Kidney (tissue), 14 donors: ENCODE measurements around the gene SLC6A3. TPM values are rescaled to one million over a fixed set of nuclear protein-coding genes. Genes with fewer than 3 reads are reported as not detected.

Source experiments
- DNase-seq, 5 donors: peaks; one replicate each; pipeline ENCODE4 v3.0.0-alpha.2; 2013 to 2020
- FAIRE-seq: peaks from 2 replicates; lab custom pipeline; 2012; peaks lifted over from hg19 to GRCh38; lab: Jason Lieb, UNC
- H3K27ac ChIP-seq, 2 donors: one replicate each; pipeline ENCODE4 v1.7.0; 2013; ENCODE audit warnings: low read depth in 2 of 2, low read length in 2 of 2, inconsistent platforms in 1 of 2
- H3K27me3 ChIP-seq: one replicate; pipeline ENCODE4 v1.7.1; 2013; ENCODE audit warnings: low read length, inconsistent platforms; ENCODE audit not compliant: control insufficient read depth, insufficient read depth
- H3K36me3 ChIP-seq, 3 donors: one replicate each; pipeline versions ENCODE4 v1.7.0 to v1.7.1; 2013; ENCODE audit warnings: low read length in 3 of 3, control low read depth in 1 of 3, inconsistent platforms in 1 of 3; ENCODE audit not compliant: insufficient read depth in 3 of 3, control insufficient read depth in 2 of 3
- H3K4me1 ChIP-seq, 3 donors: one replicate each; pipeline versions ENCODE4 v1.7.0 to v1.7.1; 2013; ENCODE audit warnings: low read length in 3 of 3, inconsistent platforms in 1 of 3, low read depth in 1 of 3; ENCODE audit not compliant: control insufficient read depth in 2 of 3, insufficient read depth in 2 of 3
- H3K4me3 ChIP-seq, 3 donors: one replicate each; pipeline versions ENCODE4 v1.7.0 to v1.8.1; 2013; ENCODE audit warnings: low read length in 3 of 3, control low read depth in 1 of 3, inconsistent platforms in 1 of 3
- H3K9ac ChIP-seq, 3 donors: one replicate each; pipeline versions ENCODE4 v1.7.0 to v1.7.1; 2013; ENCODE audit warnings: low read length in 3 of 3, control low read depth in 1 of 3, inconsistent platforms in 1 of 3
- H3K9me3 ChIP-seq, 3 donors: one replicate each; pipeline versions ENCODE4 v1.7.0 to v1.7.1; 2013; ENCODE audit warnings: low read length in 3 of 3, control low read depth in 1 of 3, inconsistent platforms in 1 of 3; ENCODE audit not compliant: control insufficient read depth in 2 of 3, insufficient read depth in 1 of 3
- intact Hi-C: fragments of 100-400 bp; cut with DNase I; formaldehyde crosslinking; loops from one replicate; pipeline ENCODE4 v1.11.1; 2022
- polyA plus RNA-seq: library from polyadenylated mRNA; stranded (reverse); fragments of 350-450 nt; fragmentation: Illumina TruSeq; extraction: RNeasy Lipid Tissue Mini Kit (QIAGEN cat#74804); gene quantifications from one replicate; pipeline ENCODE4 v1.2.3, GENCODE V29; 2014; ENCODE audit warnings: low read depth, low replicate concordance; ENCODE audit not compliant: insufficient read depth
- total RNA-seq: library from RNA; stranded (reverse); fragmentation: NEBNext Ultra II Directional; extraction: Animal tissue kit (Norgen Biotek cat#: 25700); gene quantifications from one replicate; pipeline ENCODE4 v1.2.1, GENCODE V29; 2021
- TF ChIP-seq, protein P1 (sequence below): IDR thresholded peaks from 3 replicates; pipeline ENCODE4 v1.5.1; 2012; ENCODE audit warnings: mild to moderate bottlenecking, moderate library complexity, borderline replicate concordance; ENCODE audit not compliant: insufficient read depth; ENCODE audit errors: extremely low read depth
- donor health status: control.
- donor health status: control.
- donor health status: control.
- donor health status: control.
- donor health status: control.
- donor health status: DM: yes; HTN: yes; CAD: no.
- donor health status: Normal renal cell carcinoma (clear cell type).

Gene SLC6A3
- total and polyA plus RNA-seq, 2 donors from 2014 or later = 0.09 to 0.54 TPM

DNA sequence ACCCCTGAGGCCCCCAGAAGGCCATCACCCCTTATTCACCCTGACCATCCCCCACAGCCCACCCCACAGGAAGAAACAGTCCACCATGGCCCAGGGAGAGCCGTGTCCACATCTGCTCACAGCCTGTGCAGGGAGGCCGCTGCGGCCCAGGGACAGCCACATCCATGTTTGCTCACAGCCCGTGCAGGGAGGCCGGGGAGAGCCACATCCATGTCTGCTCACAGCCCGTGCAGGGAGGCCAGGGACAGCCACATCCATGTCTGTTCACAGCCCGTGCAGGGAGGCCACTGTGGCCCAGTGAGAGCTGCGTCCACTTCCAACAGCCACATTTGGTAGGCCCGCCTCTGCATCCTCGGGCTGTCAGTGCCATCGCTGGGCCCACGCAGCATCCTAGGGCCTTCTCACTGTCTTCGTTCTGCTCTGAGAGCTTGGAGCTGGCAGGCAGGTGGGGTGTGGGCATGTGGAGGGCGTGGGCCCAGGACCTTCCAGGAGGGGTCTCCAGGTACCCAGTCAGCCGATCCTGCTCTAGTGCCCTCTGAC is 40.4 kb upstream of the SLC6A3 start:
- Histone ChIP-seq H3K9ac (no peak overlapping the region), H3K27me3 (no peaks in the 10 kb centered on the region), H3K27ac (no peak overlapping the region), H3K4me1 (no peaks in the 10 kb centered on the region), H3K4me3 (no peak overlapping the region), H3K36me3 (no peaks in the 10 kb centered on the region), H3K9me3 (no peaks in the 10 kb centered on the region)
- intact Hi-C loops = no loop called here
- no peak for FAIRE-seq
- DNase-seq = no peak
- TF ChIP-seq, protein P1, sequence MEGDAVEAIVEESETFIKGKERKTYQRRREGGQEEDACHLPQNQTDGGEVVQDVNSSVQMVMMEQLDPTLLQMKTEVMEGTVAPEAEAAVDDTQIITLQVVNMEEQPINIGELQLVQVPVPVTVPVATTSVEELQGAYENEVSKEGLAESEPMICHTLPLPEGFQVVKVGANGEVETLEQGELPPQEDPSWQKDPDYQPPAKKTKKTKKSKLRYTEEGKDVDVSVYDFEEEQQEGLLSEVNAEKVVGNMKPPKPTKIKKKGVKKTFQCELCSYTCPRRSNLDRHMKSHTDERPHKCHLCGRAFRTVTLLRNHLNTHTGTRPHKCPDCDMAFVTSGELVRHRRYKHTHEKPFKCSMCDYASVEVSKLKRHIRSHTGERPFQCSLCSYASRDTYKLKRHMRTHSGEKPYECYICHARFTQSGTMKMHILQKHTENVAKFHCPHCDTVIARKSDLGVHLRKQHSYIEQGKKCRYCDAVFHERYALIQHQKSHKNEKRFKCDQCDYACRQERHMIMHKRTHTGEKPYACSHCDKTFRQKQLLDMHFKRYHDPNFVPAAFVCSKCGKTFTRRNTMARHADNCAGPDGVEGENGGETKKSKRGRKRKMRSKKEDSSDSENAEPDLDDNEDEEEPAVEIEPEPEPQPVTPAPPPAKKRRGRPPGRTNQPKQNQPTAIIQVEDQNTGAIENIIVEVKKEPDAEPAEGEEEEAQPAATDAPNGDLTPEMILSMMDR = no peak

DNA sequence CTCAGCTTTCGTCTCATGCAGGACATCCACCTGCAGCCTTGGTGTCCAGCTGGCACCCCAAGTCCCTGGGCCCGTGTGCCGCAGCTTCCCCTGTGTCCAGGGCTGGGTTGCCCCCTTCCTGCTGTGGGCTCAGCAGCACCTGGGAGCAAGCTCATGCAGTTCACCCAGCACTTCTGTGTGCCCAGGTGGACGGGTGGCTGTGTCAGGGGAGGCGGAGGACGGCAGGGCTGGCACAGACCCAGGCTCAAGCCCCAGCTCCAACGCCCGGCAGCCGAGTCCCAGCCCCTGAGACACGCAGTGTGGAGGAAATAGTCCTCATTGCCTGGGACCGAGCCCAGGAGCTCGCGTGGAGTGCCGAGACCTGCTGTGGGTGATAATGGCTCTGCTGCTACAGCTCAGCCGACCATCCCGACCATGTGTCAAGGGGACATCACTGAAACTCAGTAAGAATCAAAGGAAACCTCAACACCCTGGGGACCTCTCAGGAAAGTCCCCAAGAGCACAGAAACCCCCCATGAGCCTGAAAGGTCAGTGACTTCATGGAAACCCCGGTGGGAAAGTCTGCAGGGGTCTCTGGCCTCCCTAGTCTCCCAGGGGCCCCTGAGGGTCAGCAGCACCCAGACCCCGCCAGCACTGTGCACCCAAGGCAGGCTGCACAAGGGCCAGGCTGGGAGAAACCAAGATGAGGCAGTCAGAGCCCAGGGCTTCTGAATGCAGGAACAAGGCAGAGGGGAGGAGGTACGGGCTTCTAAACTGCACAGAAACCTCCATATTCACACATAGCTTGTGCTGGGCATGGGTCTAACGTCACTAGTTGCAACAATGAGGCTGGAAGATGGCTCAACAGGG is 39.7 kb upstream of the SLC6A3 start:
- no peaks in the 10 kb centered on the region for H3K27me3 ChIP-seq
- no peak overlapping the region for H3K4me3 ChIP-seq
- H3K36me3 ChIP-seq = no peaks in the 10 kb centered on the region
- intact Hi-C loops = no loop called here
- TF ChIP-seq, protein P1 = no peak
- H3K9me3 ChIP-seq = no peaks in the 10 kb centered on the region
- H3K27ac ChIP-seq = no peak overlapping the region
- no peaks in the 10 kb centered on the region for H3K4me1 ChIP-seq
- H3K9ac ChIP-seq = no peak overlapping the region
- no peak for FAIRE-seq
- DNase-seq = no peak

DNA sequence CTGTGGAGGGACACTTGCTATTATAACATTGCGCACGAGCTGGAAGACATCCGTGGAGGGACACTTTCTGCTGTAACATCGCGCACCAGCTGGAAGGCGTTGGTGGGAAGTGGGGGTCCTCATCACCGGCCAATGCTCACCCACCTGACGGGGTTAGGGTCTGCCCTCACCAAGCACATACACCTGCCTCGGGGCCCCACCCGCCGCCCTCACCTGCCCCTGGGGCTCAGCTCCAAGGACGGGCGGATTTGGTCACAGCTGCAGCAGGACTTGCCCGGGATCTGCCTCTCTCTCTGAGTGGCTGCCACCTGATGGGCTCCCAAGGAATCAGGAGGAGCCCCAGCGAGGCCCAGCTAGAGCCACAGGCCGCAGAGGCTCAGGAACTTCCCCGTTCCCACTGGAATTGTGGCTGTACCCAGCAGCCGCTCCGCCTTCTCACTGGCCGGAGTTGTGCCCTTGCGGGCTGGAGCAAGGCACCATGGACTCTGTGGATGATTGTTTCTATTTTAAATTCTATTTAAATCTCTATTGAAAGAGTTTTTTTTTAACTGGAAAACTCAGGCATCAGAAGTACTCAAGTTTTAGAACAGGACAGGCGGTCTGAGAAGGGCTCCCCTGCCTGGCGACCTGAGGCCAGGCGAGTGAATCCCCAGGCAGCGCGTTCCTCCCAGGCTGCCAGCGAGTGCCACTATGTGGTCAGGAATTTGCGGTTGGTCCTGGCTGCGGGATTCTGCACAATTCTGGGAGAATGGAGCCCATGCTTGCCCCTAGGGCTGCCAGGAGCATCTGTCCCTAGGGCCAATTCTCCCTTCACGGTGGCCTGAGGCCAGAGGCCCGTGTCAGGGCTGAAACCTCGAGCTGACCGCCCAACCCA is 38.9 kb upstream of the SLC6A3 start:
- Histone ChIP-seq H3K4me3 (no peak overlapping the region), H3K27ac (no peak overlapping the region), H3K9me3 (no peaks in the 10 kb centered on the region), H3K9ac (no peak overlapping the region), H3K27me3 (no peaks in the 10 kb centered on the region), H3K4me1 (no peaks in the 10 kb centered on the region), H3K36me3 (no peaks in the 10 kb centered on the region)
- FAIRE-seq = no peak
- intact Hi-C loops = no loop called here
- TF ChIP-seq, protein P1 = no peak
- DNase-seq = no peak
